ENCODE measurements around the gene GBA2.
A peak's percentile ranks its signal among the peaks of the same experiment; 100 is the strongest.

GBA2 gene

GRCh38 chr9:35714579-35715252 lies 34.3 kb downstream of the GBA2 start:
- Histone ChIP-seq H3K4me3 (ENCODE audit: low read length in 2 of 2) (no peak overlapping the region), H3K9me3 (replicated peaks in 1 of 2; ENCODE audit: control insufficient read depth in 2 of 2, insufficient read depth in 1 of 2, low read depth in 1 of 2, low read length in 2 of 2) (no peaks in the 10 kb centered on the region)
- WGBS, 2 donors (ENCODE audit: extremely low coverage in 2 of 2, insufficient read length in 2 of 2, insufficient replicate concordance in 1 of 2), result no CpG with 5 or more reads among the region's 13 CpGs

GRCh38 chr9:35714123-35714522 lies 34.9 kb downstream of the GBA2 start:
- Histone ChIP-seq H2AFZ (ENCODE audit: low read length) (no peak overlapping the region), H3K4me2 (ENCODE audit: insufficient read depth, low read length, poor library complexity, severe bottlenecking) (no peak overlapping the region), H3K9me3 (replicated peaks in 1 of 2; ENCODE audit: control insufficient read depth in 2 of 2, insufficient read depth in 1 of 2, low read depth in 1 of 2, low read length in 2 of 2) (no peaks in the 10 kb centered on the region), H3K9ac (ENCODE audit: low read depth, low read length, poor library complexity) (no peak overlapping the region), H3K27me3 (ENCODE audit: control insufficient read depth in 3 of 3, insufficient read depth in 3 of 3, low read depth in 1 of 3, low read length in 3 of 3) (no peaks in the 10 kb centered on the region), H3K27ac (replicated peaks; ENCODE audit: low read length) (no peak overlapping the region), H3K36me3 (replicated peaks in 1 of 2; ENCODE audit: control insufficient read depth in 2 of 2, insufficient read depth in 2 of 2, low read length in 2 of 2) (peaks cover 75 to 94% of the 10 kb centered on the region in 2 donors), H2BK5ac (ENCODE audit: low read length) (no peak overlapping the region), H3K23ac (ENCODE audit: low read depth, low read length, poor library complexity) (no peak overlapping the region), H3K4me3 (ENCODE audit: low read length in 2 of 2) (no peak overlapping the region), H2BK15ac (ENCODE audit: low read length) (no peak overlapping the region), H3K14ac (ENCODE audit: low read length) (no peak overlapping the region), H3K4ac (ENCODE audit: low read length) (no peak overlapping the region), H4K8ac (ENCODE audit: low read depth, low read length) (no peak overlapping the region), H3K18ac (ENCODE audit: low read length) (no peak overlapping the region), H2BK12ac (ENCODE audit: low read length) (no peak overlapping the region), H2BK120ac (ENCODE audit: low read depth, low read length) (no peak overlapping the region), H2AK5ac (ENCODE audit: low read depth, low read length) (no peak overlapping the region), H3K4me1 (ENCODE audit: control insufficient read depth in 2 of 2, insufficient read depth in 1 of 2, low read depth in 1 of 2, low read length in 2 of 2) (no peaks in the 10 kb centered on the region), H4K91ac (ENCODE audit: low read depth, low read length, poor library complexity) (no peak overlapping the region), H3K79me1 (ENCODE audit: low read depth, low read length) (peaks cover 2% of the 10 kb centered on the region)
- no peak for DNase-seq (ENCODE audit: low spot score)
- WGBS, 2 donors (ENCODE audit: extremely low coverage in 2 of 2, insufficient read length in 2 of 2, insufficient replicate concordance in 1 of 2), result no CpG with 5 or more reads among the region's 6 CpGs

More at GRCh38 chr9:35714579-35715252, 34.3 kb downstream of the GBA2 start:
- H3K4me2 ChIP-seq (ENCODE audit: insufficient read depth, low read length, poor library complexity, severe bottlenecking), result no peak overlapping the region
- no peak overlapping the region for H4K91ac ChIP-seq (ENCODE audit: low read depth, low read length, poor library complexity)
- H3K14ac ChIP-seq (ENCODE audit: low read length), result no peak overlapping the region
- no peak overlapping the region for H3K18ac ChIP-seq (ENCODE audit: low read length)
- H3K4ac ChIP-seq (ENCODE audit: low read length), result no peak overlapping the region
- no peak overlapping the region for H3K27ac ChIP-seq (replicated peaks; ENCODE audit: low read length)
- no peak overlapping the region for H4K8ac ChIP-seq (ENCODE audit: low read depth, low read length)
- no peak overlapping the region for H2AFZ ChIP-seq (ENCODE audit: low read length)
- H2BK12ac ChIP-seq (ENCODE audit: low read length), result no peak overlapping the region
- peaks cover 2% of the 10 kb centered on the region for H3K79me1 ChIP-seq (ENCODE audit: low read depth, low read length)
- no peak overlapping the region for H3K9ac ChIP-seq (ENCODE audit: low read depth, low read length, poor library complexity)
- no peak overlapping the region for H2BK5ac ChIP-seq (ENCODE audit: low read length)
- no peak overlapping the region for H2BK120ac ChIP-seq (ENCODE audit: low read depth, low read length)
- peaks cover 80 to 96% of the 10 kb centered on the region in 2 donors for H3K36me3 ChIP-seq (replicated peaks in 1 of 2; ENCODE audit: control insufficient read depth in 2 of 2, insufficient read depth in 2 of 2, low read length in 2 of 2)
- peak overlapping the region; percentile 2 for H3K23ac ChIP-seq (ENCODE audit: low read depth, low read length, poor library complexity)
- H3K4me1 ChIP-seq (ENCODE audit: control insufficient read depth in 2 of 2, insufficient read depth in 1 of 2, low read depth in 1 of 2, low read length in 2 of 2), result no peaks in the 10 kb centered on the region
- H2BK15ac ChIP-seq (ENCODE audit: low read length), result no peak overlapping the region
- H2AK5ac ChIP-seq (ENCODE audit: low read depth, low read length), result no peak overlapping the region
- no peaks in the 10 kb centered on the region for H3K27me3 ChIP-seq (ENCODE audit: control insufficient read depth in 3 of 3, insufficient read depth in 3 of 3, low read depth in 1 of 3, low read length in 3 of 3)
- DNase-seq (ENCODE audit: low spot score), result no peak

DNA sequence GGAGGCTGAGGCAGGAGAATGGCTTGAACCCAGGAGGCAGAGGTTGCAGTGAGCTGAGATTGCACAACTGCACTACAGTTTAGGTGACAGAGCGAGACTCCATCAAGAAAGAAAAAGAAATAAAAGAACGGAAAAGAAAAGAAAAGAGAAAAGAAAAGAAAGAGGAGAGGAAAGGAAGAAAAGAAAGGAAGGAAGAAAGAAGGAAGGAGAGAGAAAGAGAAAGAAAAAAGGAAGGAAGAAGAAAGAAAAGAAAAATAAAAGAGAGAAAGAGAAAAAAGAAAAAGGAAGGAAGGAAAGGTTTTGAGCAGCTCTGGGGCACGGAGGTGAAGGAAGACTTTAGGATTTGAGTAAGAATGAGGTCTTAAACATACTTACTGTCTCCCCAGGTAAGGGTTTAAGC lies 35.5 kb downstream of the GBA2 start:
- no peak overlapping the region for H3K4me3 ChIP-seq (ENCODE audit: low read length in 2 of 2)
- H3K4me1 ChIP-seq (ENCODE audit: control insufficient read depth in 2 of 2, insufficient read depth in 1 of 2, low read depth in 1 of 2, low read length in 2 of 2), result no peaks in the 10 kb centered on the region
- H2AK5ac ChIP-seq (ENCODE audit: low read depth, low read length), result no peak overlapping the region
- H3K9me3 ChIP-seq (replicated peaks in 1 of 2; ENCODE audit: control insufficient read depth in 2 of 2, insufficient read depth in 1 of 2, low read depth in 1 of 2, low read length in 2 of 2), result no peaks in the 10 kb centered on the region
- H4K91ac ChIP-seq (ENCODE audit: low read depth, low read length, poor library complexity), result no peak overlapping the region
- H3K14ac ChIP-seq (ENCODE audit: low read length), result no peak overlapping the region
- H3K18ac ChIP-seq (ENCODE audit: low read length), result no peak overlapping the region
- no CpG with 5 or more reads among the region's 3 CpGs for WGBS, 2 donors (ENCODE audit: extremely low coverage in 2 of 2, insufficient read length in 2 of 2, insufficient replicate concordance in 1 of 2)
- H2BK5ac ChIP-seq (ENCODE audit: low read length), result no peak overlapping the region
- no peak overlapping the region for H4K8ac ChIP-seq (ENCODE audit: low read depth, low read length)
- H3K27ac ChIP-seq (replicated peaks; ENCODE audit: low read length), result no peak overlapping the region
- no peaks in the 10 kb centered on the region for H3K27me3 ChIP-seq (ENCODE audit: control insufficient read depth in 3 of 3, insufficient read depth in 3 of 3, low read depth in 1 of 3, low read length in 3 of 3)
- H3K79me1 ChIP-seq (ENCODE audit: low read depth, low read length), result peaks cover 2% of the 10 kb centered on the region
- H3K36me3 ChIP-seq (replicated peaks in 1 of 2; ENCODE audit: control insufficient read depth in 2 of 2, insufficient read depth in 2 of 2, low read length in 2 of 2), result peaks cover 70 to 94% of the 10 kb centered on the region in 2 donors
- H2BK120ac ChIP-seq (ENCODE audit: low read depth, low read length), result no peak overlapping the region
- H3K4me2 ChIP-seq (ENCODE audit: insufficient read depth, low read length, poor library complexity, severe bottlenecking), result no peak overlapping the region
- DNase-seq (ENCODE audit: low spot score), result no peak
- H2AFZ ChIP-seq (ENCODE audit: low read length), result no peak overlapping the region
- H2BK15ac ChIP-seq (ENCODE audit: low read length), result no peak overlapping the region
- no peak overlapping the region for H2BK12ac ChIP-seq (ENCODE audit: low read length)
- no peak overlapping the region for H3K23ac ChIP-seq (ENCODE audit: low read depth, low read length, poor library complexity)
- H3K4ac ChIP-seq (ENCODE audit: low read length), result no peak overlapping the region
- no peak overlapping the region for H3K9ac ChIP-seq (ENCODE audit: low read depth, low read length, poor library complexity)

GRCh38 chr9:35712762-35713400 lies 36.1 kb downstream of the GBA2 start:
- H3K27me3 ChIP-seq (ENCODE audit: control insufficient read depth in 3 of 3, insufficient read depth in 3 of 3, low read depth in 1 of 3, low read length in 3 of 3), result no peaks in the 10 kb centered on the region
- no peak overlapping the region for H4K91ac ChIP-seq (ENCODE audit: low read depth, low read length, poor library complexity)
- H2AK5ac ChIP-seq (ENCODE audit: low read depth, low read length), result no peak overlapping the region
- no peak overlapping the region for H2BK15ac ChIP-seq (ENCODE audit: low read length)
- no peak overlapping the region for H3K9ac ChIP-seq (ENCODE audit: low read depth, low read length, poor library complexity)
- no peaks in the 10 kb centered on the region for H3K4me1 ChIP-seq (ENCODE audit: control insufficient read depth in 2 of 2, insufficient read depth in 1 of 2, low read depth in 1 of 2, low read length in 2 of 2)
- H3K9me3 ChIP-seq (replicated peaks in 1 of 2; ENCODE audit: control insufficient read depth in 2 of 2, insufficient read depth in 1 of 2, low read depth in 1 of 2, low read length in 2 of 2), result no peaks in the 10 kb centered on the region
- no peak overlapping the region for H3K23ac ChIP-seq (ENCODE audit: low read depth, low read length, poor library complexity)
- H3K18ac ChIP-seq (ENCODE audit: low read length), result no peak overlapping the region
- H3K4ac ChIP-seq (ENCODE audit: low read length), result no peak overlapping the region
- H2AFZ ChIP-seq (ENCODE audit: low read length), result no peak overlapping the region
- no peak overlapping the region for H3K4me3 ChIP-seq (ENCODE audit: low read length in 2 of 2)
- no peak overlapping the region for H4K8ac ChIP-seq (ENCODE audit: low read depth, low read length)
- no peak for DNase-seq (ENCODE audit: low spot score)
- no peak overlapping the region for H2BK5ac ChIP-seq (ENCODE audit: low read length)
- peaks cover 69 to 94% of the 10 kb centered on the region in 2 donors for H3K36me3 ChIP-seq (replicated peaks in 1 of 2; ENCODE audit: control insufficient read depth in 2 of 2, insufficient read depth in 2 of 2, low read length in 2 of 2)
- no peak overlapping the region for H2BK12ac ChIP-seq (ENCODE audit: low read length)
- no peak overlapping the region for H3K27ac ChIP-seq (replicated peaks; ENCODE audit: low read length)
- H3K79me1 ChIP-seq (ENCODE audit: low read depth, low read length), result peaks cover 2% of the 10 kb centered on the region
- H2BK120ac ChIP-seq (ENCODE audit: low read depth, low read length), result no peak overlapping the region
- H3K4me2 ChIP-seq (ENCODE audit: insufficient read depth, low read length, poor library complexity, severe bottlenecking), result no peak overlapping the region
- no CpG with 5 or more reads among the region's 11 CpGs for WGBS, 2 donors (ENCODE audit: extremely low coverage in 2 of 2, insufficient read length in 2 of 2, insufficient replicate concordance in 1 of 2)
- H3K14ac ChIP-seq (ENCODE audit: low read length), result no peak overlapping the region

Data from neuronal stem cell (in vitro differentiated cells).